GM19239 (cell line): ENCODE results near the gene SLC4A1AP.

Source experiments
- DNase-seq: peaks from one replicate; pipeline ENCODE4 v3.0.0; 2011; ENCODE audit warnings: low spot score; ENCODE audit not compliant: insufficient read length
- FAIRE-seq: peaks from 2 replicates; lab custom pipeline; 2011; peaks lifted over from hg19 to GRCh38; lab: Jason Lieb, UNC

The SLC4A1AP gene

DNA sequence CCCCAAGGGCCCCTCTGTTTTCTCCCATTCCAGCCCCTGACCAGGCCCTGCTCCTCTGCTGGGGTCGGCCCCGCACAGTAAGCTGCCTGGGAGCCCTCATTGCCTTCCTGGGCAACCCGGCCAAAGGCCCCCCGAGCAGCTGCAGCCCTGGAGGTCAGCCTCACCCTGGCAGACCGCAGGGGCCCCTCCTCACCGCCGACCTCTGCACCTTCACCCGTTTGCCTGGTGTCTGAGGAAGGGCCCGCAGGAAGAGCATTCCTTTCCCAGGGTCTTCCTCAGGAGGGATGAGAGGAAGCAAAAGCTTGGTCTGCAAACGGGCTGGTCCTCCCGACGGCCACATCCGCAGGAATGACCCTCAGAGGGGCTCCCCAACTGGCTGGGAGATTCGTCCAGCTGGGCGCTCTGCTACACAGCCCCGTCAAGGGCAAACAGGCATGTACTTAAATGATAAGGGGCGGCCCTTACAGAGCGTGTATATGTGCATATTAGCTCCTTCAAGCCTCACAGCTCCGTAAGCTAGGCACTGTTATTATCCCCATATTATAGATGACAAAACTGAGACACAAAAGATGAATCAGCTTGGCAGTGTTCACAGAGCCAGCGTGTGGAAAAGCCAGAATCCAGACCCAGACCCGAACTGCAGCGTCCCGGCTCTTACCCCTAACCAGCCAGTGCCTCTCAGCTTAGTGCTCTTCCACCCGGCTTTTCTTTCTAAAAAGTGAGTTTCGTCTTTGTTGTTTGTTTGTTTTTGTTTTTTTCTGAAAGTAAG, 52.8 kb downstream of the SLC4A1AP start:
- FAIRE-seq (no peak), DNase-seq (no peak)

DNA sequence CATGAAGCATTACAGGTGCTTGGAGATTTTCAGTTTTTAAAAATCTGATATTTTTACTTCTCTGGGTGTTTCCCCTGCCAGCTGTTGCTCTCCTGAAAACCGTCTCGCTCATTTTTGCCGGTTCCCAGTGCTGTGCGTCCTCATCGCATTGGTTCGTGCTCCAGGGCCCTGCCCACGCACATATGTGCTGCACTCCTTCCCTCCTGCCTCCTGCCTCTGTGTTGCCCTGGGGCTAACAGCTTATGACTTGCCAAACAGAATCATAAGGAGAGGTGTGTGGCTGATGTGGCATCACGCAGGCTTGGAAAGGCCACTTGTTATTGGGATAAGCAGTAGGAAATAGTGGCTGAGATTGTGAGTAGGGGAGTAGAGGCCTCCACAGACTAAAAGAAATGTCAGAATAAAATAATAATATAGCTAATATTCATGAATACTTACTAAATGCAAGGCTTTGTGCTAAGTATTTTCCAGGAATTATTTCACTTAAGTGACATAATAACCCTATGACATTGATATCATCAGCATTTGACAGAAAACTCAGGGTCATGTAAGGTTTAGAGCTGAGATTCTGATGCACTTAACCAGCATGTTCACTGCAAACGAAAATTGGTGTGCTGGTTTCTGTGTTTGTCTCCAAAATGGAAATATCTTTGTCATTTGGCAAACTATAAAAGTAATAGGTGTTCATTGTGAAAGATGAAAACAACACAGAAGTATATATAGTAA, 53.5 kb downstream of the SLC4A1AP start:
- FAIRE-seq (no peak), DNase-seq (no peak)

DNA sequence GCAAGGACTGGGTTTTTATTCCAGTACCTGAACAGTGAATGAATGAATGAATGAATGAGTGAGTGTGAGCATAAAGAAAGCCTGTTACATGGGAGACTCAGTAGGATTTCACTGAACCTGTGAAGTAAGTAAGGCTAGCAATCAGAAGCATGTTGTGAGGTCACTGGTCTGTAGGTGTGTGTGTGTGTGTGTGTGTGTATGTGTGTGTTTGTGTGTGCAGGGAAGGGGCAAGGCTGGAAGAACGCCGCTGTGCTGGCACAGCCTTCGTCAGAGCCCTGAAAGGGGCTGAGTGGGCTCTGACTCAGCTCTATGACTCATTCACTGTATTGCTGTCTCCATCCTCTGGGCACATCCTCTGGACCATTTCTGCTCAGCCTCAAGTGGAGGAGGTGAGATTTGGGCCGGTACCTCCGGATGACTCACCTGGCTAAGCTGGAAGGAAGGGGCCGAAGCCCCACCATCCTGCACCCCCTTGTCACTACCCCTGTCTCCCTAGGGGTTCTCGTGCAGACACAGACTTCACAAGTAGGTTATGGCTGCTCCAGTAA, 56.4 kb downstream of the SLC4A1AP start:
- FAIRE-seq (no peak), DNase-seq (no peak)

- DNase-seq = no peak
- FAIRE-seq = no peak
Observed at GRCh38 chr2:27721335-27721734, 57.6 kb downstream of the SLC4A1AP start.

- no peak for FAIRE-seq
- DNase-seq = no peak
Observed at GRCh38 chr2:27721884-27722485, 58.3 kb downstream of the SLC4A1AP start.

GRCh38 chr2:27723372-27724144, 59.9 kb downstream of the SLC4A1AP start:
- peak; percentile 40 for DNase-seq
- no peak for FAIRE-seq

DNA sequence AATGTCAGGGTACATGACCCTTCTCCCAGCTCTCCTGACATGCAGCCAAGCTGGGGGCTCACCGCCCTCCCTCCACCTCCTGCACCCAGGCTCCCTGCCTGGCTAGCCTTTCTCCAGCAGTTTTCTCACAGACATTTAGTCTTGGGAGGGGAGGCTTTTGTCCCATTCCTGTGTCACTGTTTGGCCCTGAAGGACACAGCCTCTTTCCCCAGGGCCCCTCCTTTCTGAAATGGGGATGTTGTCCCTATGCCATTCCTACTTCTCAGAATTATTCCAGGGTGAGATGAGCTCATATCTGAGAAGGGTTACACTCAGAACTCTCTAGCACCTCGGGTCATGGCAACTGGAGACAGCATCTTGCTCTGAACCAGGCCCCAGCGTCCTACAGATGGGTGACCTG, 60.5 kb downstream of the SLC4A1AP start:
- DNase-seq (no peak), FAIRE-seq (no peak)

GRCh38 chr2:27724905-27725701, 61.4 kb downstream of the SLC4A1AP start:
- FAIRE-seq = no peak

GRCh38 chr2:27727257-27727656, 63.6 kb downstream of the SLC4A1AP start:
- FAIRE-seq = no peak
- no peak for DNase-seq

More at GRCh38 chr2:27724905-27725701, 61.4 kb downstream of the SLC4A1AP start:
- no peak for DNase-seq

DNA sequence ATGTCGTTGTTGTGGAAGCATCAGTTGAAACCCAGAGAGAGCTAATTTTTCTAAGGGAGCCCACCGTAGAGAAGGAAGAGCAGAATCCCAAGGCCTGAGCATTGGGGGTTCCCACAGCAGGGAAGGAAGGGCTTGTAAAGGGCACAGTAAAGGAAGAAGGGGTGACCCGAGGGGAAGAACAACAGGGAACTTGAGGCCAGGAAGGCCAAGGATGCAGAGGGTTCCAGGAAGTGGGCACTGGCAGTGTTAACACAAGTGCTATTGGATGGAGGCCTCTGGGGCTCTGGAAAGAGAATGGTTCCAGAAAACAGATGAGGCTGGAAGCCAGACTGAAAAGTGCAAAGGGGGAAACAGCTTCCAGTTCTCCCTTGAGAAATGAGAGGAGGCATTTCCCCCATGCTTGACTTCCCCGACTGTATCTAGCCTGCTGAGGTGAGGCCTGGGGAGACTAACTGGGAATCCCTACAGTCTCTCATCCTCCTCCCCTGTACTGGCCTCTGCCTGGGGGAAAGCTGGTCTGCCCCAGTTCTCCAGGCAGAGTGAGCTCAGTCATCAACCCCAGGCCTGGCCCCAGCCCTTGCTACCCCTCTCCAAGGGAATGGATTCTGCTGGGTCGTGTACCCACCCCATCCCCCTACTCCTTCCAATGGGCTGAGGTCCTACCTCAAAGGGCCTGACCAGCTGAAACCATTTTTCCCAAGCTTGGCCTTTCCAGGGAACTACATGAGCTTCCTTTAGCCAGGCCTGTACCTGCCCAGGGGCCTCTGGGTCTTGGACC, 64.6 kb downstream of the SLC4A1AP start:
- FAIRE-seq = no peak
- no peak for DNase-seq

GRCh38 chr2:27729198-27729597, 65.5 kb downstream of the SLC4A1AP start:
- FAIRE-seq (no peak), DNase-seq (no peak)

DNA sequence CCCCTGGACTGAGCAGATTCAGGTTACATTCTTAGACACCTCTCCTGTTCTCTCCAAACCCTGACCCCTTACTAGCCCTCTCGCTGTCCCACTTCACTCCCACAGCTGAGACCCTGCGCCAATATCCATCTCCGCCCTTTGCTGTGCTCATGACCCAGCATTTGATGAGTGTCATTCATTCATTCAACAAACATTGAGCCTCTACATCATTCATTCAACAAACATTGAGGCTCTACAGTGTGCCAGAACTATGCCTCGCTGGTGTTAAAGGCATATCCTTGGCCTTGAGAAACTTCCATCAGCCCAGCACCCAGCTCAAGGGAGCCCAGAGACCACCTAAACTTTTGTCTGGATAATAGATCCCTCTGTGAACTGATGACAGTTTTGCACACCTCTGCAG, 65.9 kb downstream of the SLC4A1AP start:
- no peak for DNase-seq
- no peak for FAIRE-seq

GRCh38 chr2:27730261-27730662, 66.6 kb downstream of the SLC4A1AP start:
- FAIRE-seq (no peak), DNase-seq (no peak)

DNA sequence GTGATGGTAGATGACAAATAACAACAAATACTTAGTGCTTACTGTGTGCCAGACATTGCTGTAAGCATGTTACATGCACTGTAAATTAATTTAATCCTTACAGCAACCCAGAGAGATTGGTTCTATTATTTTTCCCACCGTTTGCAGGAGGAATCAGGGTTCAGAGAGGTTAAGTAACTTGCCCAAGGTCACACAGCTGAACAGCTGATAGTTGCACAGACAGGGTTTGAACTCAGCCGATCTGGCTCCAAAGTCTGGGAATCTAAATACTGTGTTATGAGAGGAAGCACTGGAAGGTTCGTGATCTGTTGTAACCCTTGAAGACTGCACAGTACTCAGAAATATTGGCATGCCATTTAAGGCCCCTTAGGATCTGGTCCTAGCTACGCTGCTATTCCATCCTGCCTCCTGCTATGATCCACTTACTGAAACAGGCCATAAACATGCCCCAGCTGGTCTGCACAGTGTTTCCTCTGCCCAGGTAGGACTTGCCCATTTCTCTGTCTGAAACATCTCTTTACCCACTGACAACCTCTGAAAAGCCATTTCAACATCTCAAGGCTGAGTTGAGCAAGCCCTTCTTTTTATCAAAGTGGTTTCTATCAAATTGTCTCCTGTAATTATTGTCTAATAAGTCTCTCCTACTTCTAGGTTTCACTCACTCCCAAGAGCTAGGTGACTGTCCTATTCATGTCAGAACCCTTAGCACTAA, 67.4 kb downstream of the SLC4A1AP start:
- DNase-seq (no peak), FAIRE-seq (no peak)

- FAIRE-seq (no peak), DNase-seq (no peak)
Observed at GRCh38 chr2:27734305-27734704, 70.6 kb downstream of the SLC4A1AP start.

GRCh38 chr2:27735263-27735904, 71.7 kb downstream of the SLC4A1AP start:
- no peak for DNase-seq
- FAIRE-seq = no peak

GRCh38 chr2:27736031-27736889, 72.6 kb downstream of the SLC4A1AP start:
- DNase-seq = no peak
- no peak for FAIRE-seq
